ENCODE data around the gene ZNF24.

DNA sequence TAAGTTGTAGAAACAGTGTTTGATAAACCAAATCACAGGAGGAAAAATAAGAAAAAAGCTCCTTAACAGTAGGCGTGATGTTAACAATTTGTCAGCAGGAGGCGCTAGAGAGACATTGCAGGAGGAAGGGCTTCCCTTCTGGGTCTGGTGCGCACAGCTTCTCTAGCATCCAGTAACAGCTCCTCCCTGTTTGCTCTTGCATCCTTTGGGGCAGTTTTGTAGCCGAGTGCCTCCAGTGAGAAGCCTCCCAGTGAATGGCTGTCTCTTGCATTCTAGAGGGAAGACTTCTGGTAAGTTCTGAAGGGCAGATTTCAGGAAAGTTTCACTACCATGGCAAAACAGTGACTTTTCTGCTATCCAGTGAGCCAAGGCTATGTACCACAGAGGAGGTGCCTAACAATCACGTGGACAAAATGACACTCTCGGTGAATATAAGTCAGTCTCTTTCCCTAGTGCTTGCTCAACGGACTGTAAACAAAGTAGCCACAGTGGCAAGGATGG, 42.4 kb upstream of the ZNF24 start:
- no peak for TF ChIP-seq POLR2A (IDR thresholded peaks at IDR 0.05; ENCODE audit: low read depth, low read length)
- TF ChIP-seq POLR2AphosphoS5 (IDR thresholded peaks at IDR 0.05; ENCODE audit: low read depth, low read length) = no peak
